MM.1S (cell line): Measurements from ENCODE around the gene DDOST.

ENCODE experiments used
- DNase-seq: peaks from one replicate; pipeline ENCODE4 v3.0.0-alpha.2; 2015
- H2AFZ ChIP-seq: fragments of 300-600 bp; sonication (generic); 2 replicates; pipeline ENCODE4 v1.6.0; 2016; ENCODE audit warnings: antibody characterized with exemption, low read length
- H3F3A ChIP-seq: fragments of 300-600 bp; sonication (generic); 2 replicates; pipeline ENCODE4 v1.6.1; 2016; ENCODE audit warnings: mild to moderate bottlenecking, antibody characterized with exemption, low read length, moderate library complexity, mixed read lengths; ENCODE audit not compliant: insufficient read depth
- H3K27ac ChIP-seq: fragments of 300-600 bp; sonication (generic); 2 replicates; pipeline ENCODE4 v1.5.1; 2016; ENCODE audit warnings: mild to moderate bottlenecking, low read length
- H3K27me3 ChIP-seq: fragments of 300-600 bp; sonication (generic); replicated peaks from 2 replicates; pipeline ENCODE4 v1.6.0; 2016; ENCODE audit warnings: low read length; ENCODE audit not compliant: insufficient read depth
- H3K36me3 ChIP-seq: fragments of 300-600 bp; sonication (generic); replicated peaks from 2 replicates; pipeline ENCODE4 v1.6.1; 2016; ENCODE audit warnings: mild to moderate bottlenecking, low read length, mixed read lengths; ENCODE audit not compliant: insufficient read depth
- H3K4me1 ChIP-seq: fragments of 300-600 bp; sonication (generic); 2 replicates; pipeline ENCODE4 v1.6.1; 2016; ENCODE audit warnings: low read length, mixed read lengths
- H3K4me2 ChIP-seq: fragments of 300-600 bp; sonication (generic); 2 replicates; pipeline ENCODE4 v1.6.0; 2016; ENCODE audit warnings: low read depth, low read length
- H3K4me3 ChIP-seq: fragments of 300-600 bp; sonication (generic); 2 replicates; pipeline ENCODE4 v1.5.1; 2016; ENCODE audit warnings: low read length, mixed read lengths
- H3K79me2 ChIP-seq: fragments of 300-600 bp; sonication (generic); 2 replicates; pipeline ENCODE4 v1.6.1; 2016; ENCODE audit warnings: mixed run types, low read length, mixed read lengths
- H3K9ac ChIP-seq: fragments of 300-600 bp; sonication (generic); 2 replicates; pipeline ENCODE4 v1.6.1; 2016; ENCODE audit warnings: low read length, mixed read lengths
- H3K9me2 ChIP-seq: fragments of 300-600 bp; sonication (generic); replicated peaks from 2 replicates; pipeline ENCODE4 v1.6.1; 2016; ENCODE audit warnings: mild to moderate bottlenecking, low read length, mixed read lengths; ENCODE audit not compliant: insufficient read depth
- H3K9me3 ChIP-seq: fragments of 300-600 bp; sonication (generic); replicated peaks from 2 replicates; pipeline ENCODE4 v1.6.1; 2016; ENCODE audit warnings: mild to moderate bottlenecking, low read length, mixed read lengths; ENCODE audit not compliant: insufficient read depth
- H4K20me1 ChIP-seq: fragments of 300-600 bp; sonication (generic); 2 replicates; pipeline ENCODE4 v1.6.1; 2016; ENCODE audit warnings: mild to moderate bottlenecking, low read length, moderate library complexity, mixed read lengths; ENCODE audit not compliant: insufficient read depth
- CTCF ChIP-seq: fragments of 300-600 bp; sonication (generic); IDR thresholded peaks from 2 replicates; pipeline ENCODE4 v1.5.1; 2016; ENCODE audit warnings: antibody characterized with exemption, low read length, mixed read lengths
- EZH2 ChIP-seq: fragments of 300-600 bp; sonication (generic); optimal IDR thresholded peaks from 2 replicates; pipeline ENCODE3; 2017; ENCODE audit warnings: low read depth, mild to moderate bottlenecking, antibody characterized with exemption, low read length, mixed read lengths
- EZH2phosphoT487 ChIP-seq: fragments of 300-600 bp; sonication (generic); IDR thresholded peaks from 2 replicates; pipeline ENCODE4 v1.6.1; 2018; ENCODE audit warnings: antibody characterized with exemption, low read length

DDOST gene

GRCh38 chr1:20684651-20685050 is 23.5 kb upstream of the DDOST start:
- no peak for DNase-seq
- Histone ChIP-seq H3K79me2 (no peaks in the 10 kb centered on the region), H3K4me3 (no peak overlapping the region), H3K9me3 (no peaks in the 10 kb centered on the region), H3K4me1 (0 out of 2 replicates have a peak, but pooled peaks cover under 1% of the 10 kb centered on the region), H3K4me2 (no peak overlapping the region), H3K27ac (no peak overlapping the region), H3K9ac (no peak overlapping the region), H3K9me2 (no peaks in the 10 kb centered on the region), H3F3A (no peaks in the 10 kb centered on the region), H2AFZ (no peak overlapping the region), H3K36me3 (no peaks in the 10 kb centered on the region), H4K20me1 (peaks cover 3% of the 10 kb centered on the region; the same call in 1 of the 2 replicates), H3K27me3 (peaks cover 95% of the 10 kb centered on the region)
- TF ChIP-seq CTCF (no peak), EZH2 (no peak), EZH2phosphoT487 (no peak)

- peaks cover 4% of the 10 kb centered on the region; the same call in 1 of the 2 replicates for H3K4me1 ChIP-seq
- H3K4me2 ChIP-seq = no peak overlapping the region
- H3K4me3 ChIP-seq = no peak overlapping the region
- no peak overlapping the region for H2AFZ ChIP-seq
- no peak overlapping the region for H3K9ac ChIP-seq
- H3K9me2 ChIP-seq = no peaks in the 10 kb centered on the region
- H3K36me3 ChIP-seq = no peaks in the 10 kb centered on the region
- no peaks in the 10 kb centered on the region for H3F3A ChIP-seq
- H3K79me2 ChIP-seq = no peaks in the 10 kb centered on the region
- H3K27ac ChIP-seq = no peak overlapping the region
- peaks cover 95% of the 10 kb centered on the region for H3K27me3 ChIP-seq
- peaks cover 3% of the 10 kb centered on the region for H4K20me1 ChIP-seq
- no peak for TF ChIP-seq EZH2
- TF ChIP-seq EZH2phosphoT487 = no peak
- TF ChIP-seq CTCF = no peak
- no peak for DNase-seq
- no peaks in the 10 kb centered on the region for H3K9me3 ChIP-seq
Measured at GRCh38 chr1:20684050-20684620, 23.0 kb upstream of the DDOST start.

GRCh38 chr1:20683614-20684013 is 22.4 kb upstream of the DDOST start:
- H3K36me3 ChIP-seq = no peaks in the 10 kb centered on the region
- H3K4me2 ChIP-seq = no peak overlapping the region
- H3K4me1 ChIP-seq = peaks cover 4% of the 10 kb centered on the region; the same call in 1 of the 2 replicates
- peaks cover under 1% of the 10 kb centered on the region; the same call in 1 of the 2 replicates for H3F3A ChIP-seq
- H3K9me3 ChIP-seq = no peaks in the 10 kb centered on the region
- H3K4me3 ChIP-seq = no peak overlapping the region
- H3K27me3 ChIP-seq = peaks cover 90% of the 10 kb centered on the region
- no peak for DNase-seq
- no peaks in the 10 kb centered on the region for H3K9me2 ChIP-seq
- H3K79me2 ChIP-seq = no peaks in the 10 kb centered on the region
- H3K9ac ChIP-seq = no peak overlapping the region
- H2AFZ ChIP-seq = no peak overlapping the region
- TF ChIP-seq CTCF = no peak
- TF ChIP-seq EZH2 = no peak
- no peak for TF ChIP-seq EZH2phosphoT487
- no peak overlapping the region for H3K27ac ChIP-seq
- H4K20me1 ChIP-seq = peaks cover 3% of the 10 kb centered on the region
